GM19239 (cell line): ENCODE measurements around the gene PSMG4.

Source experiments
- DNase-seq: peaks from one replicate; pipeline ENCODE4 v3.0.0; 2011; ENCODE audit warnings: low spot score; ENCODE audit not compliant: insufficient read length
- FAIRE-seq: peaks from 2 replicates; lab custom pipeline; 2011; peaks lifted over from hg19 to GRCh38; lab: Jason Lieb, UNC

The PSMG4 gene

GRCh38 chr6:3301506-3301905 is 42.8 kb downstream of the PSMG4 start:
- no peak for FAIRE-seq
- no peak for DNase-seq

- FAIRE-seq: no peak
- DNase-seq: no peak
Measured at GRCh38 chr6:3303795-3304411, 45.2 kb downstream of the PSMG4 start.

GRCh38 chr6:3304500-3305215 is 45.9 kb downstream of the PSMG4 start:
- no peak for FAIRE-seq
- no peak for DNase-seq

GRCh38 chr6:3305216-3305565 is 46.4 kb downstream of the PSMG4 start:
- no peak for FAIRE-seq
- no peak for DNase-seq

GRCh38 chr6:3305831-3306230 is 47.1 kb downstream of the PSMG4 start:
- no peak for FAIRE-seq

GRCh38 chr6:3306848-3307247 is 48.1 kb downstream of the PSMG4 start:
- FAIRE-seq (no peak), DNase-seq (no peak)

More at GRCh38 chr6:3305831-3306230, 47.1 kb downstream of the PSMG4 start:
- DNase-seq: no peak

GRCh38 chr6:3307436-3307835 is 48.7 kb downstream of the PSMG4 start:
- DNase-seq (no peak), FAIRE-seq (no peak)

- no peak for FAIRE-seq
- DNase-seq: no peak
Measured at GRCh38 chr6:3308106-3308505, 49.4 kb downstream of the PSMG4 start.

GRCh38 chr6:3309391-3310050 is 50.8 kb downstream of the PSMG4 start:
- DNase-seq (no peak), FAIRE-seq (no peak)

- FAIRE-seq (no peak), DNase-seq (no peak)
Measured at GRCh38 chr6:3310051-3310448, 51.3 kb downstream of the PSMG4 start.

GRCh38 chr6:3310703-3311102 is 52.0 kb downstream of the PSMG4 start:
- DNase-seq (no peak), FAIRE-seq (no peak)

- DNase-seq: no peak
- no peak for FAIRE-seq
Measured at GRCh38 chr6:3311826-3312225, 53.1 kb downstream of the PSMG4 start.

GRCh38 chr6:3312604-3313231 is 54.0 kb downstream of the PSMG4 start:
- DNase-seq (no peak), FAIRE-seq (no peak)

- DNase-seq: no peak
- no peak for FAIRE-seq
Measured at GRCh38 chr6:3314176-3314575, 55.4 kb downstream of the PSMG4 start.

- no peak for FAIRE-seq
- no peak for DNase-seq
Measured at GRCh38 chr6:3314621-3315467, 56.1 kb downstream of the PSMG4 start.

- no peak for FAIRE-seq
- no peak for DNase-seq
Measured at GRCh38 chr6:3315841-3316240, 57.1 kb downstream of the PSMG4 start.

GRCh38 chr6:3316331-3316730 is 57.6 kb downstream of the PSMG4 start:
- DNase-seq: no peak
- FAIRE-seq: no peak

- DNase-seq (no peak), FAIRE-seq (no peak)
Measured at GRCh38 chr6:3316818-3317217, 58.1 kb downstream of the PSMG4 start.
